Gastroesophageal sphincter (tissue), 4 donors: ENCODE measurements around the gene MEGF11. TPM values are rescaled to one million over a fixed set of nuclear protein-coding genes. Genes with fewer than 3 reads are reported as not detected.

Source experiments
- ATAC-seq: fragments of 150-250 bp; one replicate; pipeline ENCODE4 v1.9.1; 2016; ENCODE audit warnings: mild to moderate bottlenecking, moderate library complexity
- H3K27ac ChIP-seq, 4 donors: fragments of 200-600 bp; sonication (generic) in 3 of 4; 1 replicate in 3 of 4; 2 replicates in 1 of 4; pipeline ENCODE4 v1.5.1; 2016 to 2019
- H3K27me3 ChIP-seq: fragments of 200-600 bp; sonication (generic); one replicate; pipeline ENCODE4 v1.5.1; 2019
- H3K36me3 ChIP-seq, 2 donors: fragments of 200-600 bp; sonication (generic); one replicate each; pipeline ENCODE4 v1.5.1; 2019; ENCODE audit warnings: control low read depth in 1 of 2
- H3K4me1 ChIP-seq, 3 donors: fragments of 200-600 bp; sonication (generic); 1 replicate in 2 of 3; 2 replicates in 1 of 3; pipeline ENCODE4 v1.5.1; 2016 to 2019; ENCODE audit warnings: control low read depth in 2 of 3
- H3K4me3 ChIP-seq, 2 donors: fragments of 200-600 bp; sonication (generic); one replicate each; pipeline ENCODE4 v1.5.1; 2019; ENCODE audit warnings: mild to moderate bottlenecking in 1 of 2, moderate library complexity in 1 of 2
- H3K9me3 ChIP-seq, 3 donors: fragments of 200-600 bp; sonication (generic); one replicate each; pipeline ENCODE4 v1.5.1; 2017 to 2019; ENCODE audit warnings: control low read depth in 2 of 3
- CTCF ChIP-seq, 4 experiments: fragments of 200-600 bp in 2 of 4; fragments of 450-650 bp in 2 of 4; sonication (generic) in 1 of 4; IDR thresholded peaks; one replicate each; pipeline ENCODE4 v1.5.1; 2017 to 2019; ENCODE audit warnings: antibody characterized with exemption in 4 of 4, mild to moderate bottlenecking in 2 of 4, moderate library complexity in 2 of 4
- EP300 ChIP-seq: sonication (generic); formaldehyde crosslinking; IDR thresholded peaks from one replicate; pipeline ENCODE4 v1.6.1; 2017; ENCODE audit warnings: antibody characterized with exemption, mild to moderate bottlenecking
- POLR2A ChIP-seq, 2 donors: fragments of 450-650 bp; IDR thresholded peaks; one replicate each; pipeline ENCODE4 v1.6.1; 2017; ENCODE audit warnings: antibody characterized with exemption in 2 of 2, mild to moderate bottlenecking in 2 of 2, moderate library complexity in 1 of 2
- POLR2AphosphoS5 ChIP-seq: sonication (generic); formaldehyde crosslinking; IDR thresholded peaks from one replicate; pipeline ENCODE4 v1.6.1; 2017; ENCODE audit warnings: antibody characterized with exemption
- WGBS, 2 donors: methylation state at CpG; one replicate each; pipeline ENCODE4 v1.1.5; 2018; ENCODE audit warnings: low coverage in 1 of 2; 5-methylcytosine and 5-hydroxymethylcytosine counted together
- total RNA-seq, 4 donors: library from RNA; depleted of rRNA; stranded (reverse); fragments of >200 nt; gene quantifications; one replicate each; pipeline ENCODE4 v1.1.0, GENCODE V29; 2016

MEGF11 gene
- total RNA-seq, 4 donors from 2014 or later = 0.08 TPM; not detected in 3

- H3K4me3 ChIP-seq = no peak overlapping the region
- no peak overlapping the region for H3K27ac ChIP-seq
- H3K27me3 ChIP-seq = peaks cover 55% of the 10 kb centered on the region
- WGBS, 2 donors = no CpG with 5 or more reads among the region's 9 CpGs
- TF ChIP-seq EP300 = no peak
- no peak for TF ChIP-seq POLR2A (IDR thresholded peaks at IDR 0.05)
- TF ChIP-seq POLR2AphosphoS5 = no peak
- TF ChIP-seq CTCF (IDR thresholded peaks at IDR 0.05) = no peak
- H3K4me1 ChIP-seq = no peaks in the 10 kb centered on the region
- no peaks in the 10 kb centered on the region for H3K36me3 ChIP-seq
- no peaks in the 10 kb centered on the region for H3K9me3 ChIP-seq
- no peak for ATAC-seq
Measured at GRCh38 chr15:66149871-66150270, 103.7 kb downstream of the MEGF11 start.

- H3K9me3 ChIP-seq = no peaks in the 10 kb centered on the region
- ATAC-seq = no peak
- no peak overlapping the region for H3K4me3 ChIP-seq
Measured at GRCh38 chr15:66148187-66148586, 105.4 kb downstream of the MEGF11 start.

GRCh38 chr15:66147440-66147839 is 106.1 kb downstream of the MEGF11 start:
- no peak overlapping the region for H3K4me3 ChIP-seq
- H3K27ac ChIP-seq = no peak overlapping the region
- H3K36me3 ChIP-seq = no peaks in the 10 kb centered on the region
- 67 to 83% methylated on average over 1 of the region's 3 CpGs for WGBS, 2 donors
- no peaks in the 10 kb centered on the region for H3K9me3 ChIP-seq
- H3K4me1 ChIP-seq = no peaks in the 10 kb centered on the region
- ATAC-seq = no peak
- peaks cover 38% of the 10 kb centered on the region for H3K27me3 ChIP-seq
- TF ChIP-seq EP300 (no peak), POLR2AphosphoS5 (no peak), CTCF (IDR thresholded peaks at IDR 0.05) (no peak), POLR2A (IDR thresholded peaks at IDR 0.05) (no peak)

More at GRCh38 chr15:66148187-66148586, 105.4 kb downstream of the MEGF11 start:
- no peak for TF ChIP-seq EP300
- TF ChIP-seq POLR2A (IDR thresholded peaks at IDR 0.05) = no peak
- TF ChIP-seq CTCF (IDR thresholded peaks at IDR 0.05) = no peak
- TF ChIP-seq POLR2AphosphoS5 = no peak
- 36 to 92% methylated on average over 1 of the region's 2 CpGs for WGBS, 2 donors
- Histone ChIP-seq H3K27me3 (peaks cover 46% of the 10 kb centered on the region), H3K4me1 (no peaks in the 10 kb centered on the region), H3K27ac (no peak overlapping the region), H3K36me3 (no peaks in the 10 kb centered on the region)

- no peak for ATAC-seq
- Histone ChIP-seq H3K27me3 (peaks cover 22% of the 10 kb centered on the region), H3K4me3 (no peak overlapping the region), H3K36me3 (no peaks in the 10 kb centered on the region), H3K27ac (no peak overlapping the region), H3K9me3 (no peaks in the 10 kb centered on the region), H3K4me1 (no peaks in the 10 kb centered on the region)
- TF ChIP-seq EP300 = no peak
- TF ChIP-seq POLR2AphosphoS5 = no peak
- no peak for TF ChIP-seq CTCF (IDR thresholded peaks at IDR 0.05)
- no peak for TF ChIP-seq POLR2A (IDR thresholded peaks at IDR 0.05)
- 47 to 56% methylated on average over 3 to 6 of the region's 6 CpGs for WGBS, 2 donors
Measured at GRCh38 chr15:66145726-66146182, 107.8 kb downstream of the MEGF11 start.

GRCh38 chr15:66144978-66145725 is 108.4 kb downstream of the MEGF11 start:
- no peak for TF ChIP-seq POLR2A (IDR thresholded peaks at IDR 0.05)
- TF ChIP-seq CTCF (IDR thresholded peaks at IDR 0.05) = no peak
- TF ChIP-seq POLR2AphosphoS5 = no peak
- TF ChIP-seq EP300 = no peak
- WGBS, 2 donors = 74 to 79% methylated on average over 4 to 5 of the region's 8 CpGs
- no peak overlapping the region for H3K27ac ChIP-seq
- no peaks in the 10 kb centered on the region for H3K9me3 ChIP-seq
- no peak overlapping the region for H3K4me3 ChIP-seq
- no peak for ATAC-seq
- H3K27me3 ChIP-seq = peaks cover 21% of the 10 kb centered on the region
- H3K4me1 ChIP-seq = no peaks in the 10 kb centered on the region
- H3K36me3 ChIP-seq = no peaks in the 10 kb centered on the region
